Stimulated activated effector memory CD8-positive, alpha-beta T cell treated with anti-CD3 and anti-CD28 coated beads, Interleukin-12 subunit alpha, Interleukin-12 subunit beta, amount 100 ng/mL, for 72 hours (primary cell): ENCODE data around the gene AP1B1.
A peak's percentile ranks its signal among the peaks of the same experiment; 100 is the strongest.

Experiments used
- ATAC-seq: fragments of 150-1000 bp; cut with Tn5 transposase; 2 replicates; pipeline ENCODE4 v1.10.0; 2021
- DNase-seq, 2 donors: peaks; one replicate each; pipeline ENCODE4 v3.0.0; 2021 to 2022; ENCODE audit warnings: low spot score in 2 of 2
- H3K27ac Mint-ChIP-seq: one replicate; pipeline ENCODE4 v1.8.0; 2022; ENCODE audit warnings: mild to moderate bottlenecking, mixed read lengths
- H3K36me3 Mint-ChIP-seq: one replicate; pipeline ENCODE4 v1.8.0; 2022; ENCODE audit warnings: mild to moderate bottlenecking, mixed read lengths
- H3K4me1 Mint-ChIP-seq: one replicate; pipeline ENCODE4 v1.8.0; 2022; ENCODE audit warnings: mixed read lengths
- H3K4me3 Mint-ChIP-seq: one replicate; pipeline ENCODE4 v1.8.0; 2022; ENCODE audit warnings: mild to moderate bottlenecking, mixed read lengths
- H3K9me3 Mint-ChIP-seq: one replicate; pipeline ENCODE4 v1.8.0; 2022; ENCODE audit warnings: mixed read lengths

AP1B1 gene

DNA sequence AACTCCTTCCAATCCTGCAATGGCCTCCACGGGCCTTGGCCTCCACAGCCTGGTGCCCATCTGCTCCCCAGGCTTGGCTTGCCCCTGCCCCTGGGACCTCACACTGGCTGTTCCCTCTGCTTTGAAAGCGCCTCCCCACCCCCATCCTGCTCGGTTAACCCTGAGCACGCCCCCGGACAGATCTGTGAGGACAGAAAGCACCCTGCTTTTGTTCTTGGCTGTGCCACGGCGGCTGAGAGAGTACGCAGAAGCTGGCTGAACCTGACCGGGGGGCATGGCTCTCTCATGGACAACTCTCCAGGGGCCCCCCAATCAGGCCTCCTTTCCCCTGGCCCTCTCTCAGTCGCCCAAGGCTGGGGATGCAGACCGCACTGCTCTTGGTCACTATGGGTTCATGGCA lies 52.7 kb downstream of the AP1B1 start:
- Mint-ChIP-seq H3K4me1 (no peaks in the 10 kb centered on the region), H3K36me3 (peaks cover 63% of the 10 kb centered on the region), H3K4me3 (no peak overlapping the region), H3K9me3 (no peaks in the 10 kb centered on the region), H3K27ac (peak overlapping the region; percentile 84)
- no peak for DNase-seq
- ATAC-seq, result no peak

DNA sequence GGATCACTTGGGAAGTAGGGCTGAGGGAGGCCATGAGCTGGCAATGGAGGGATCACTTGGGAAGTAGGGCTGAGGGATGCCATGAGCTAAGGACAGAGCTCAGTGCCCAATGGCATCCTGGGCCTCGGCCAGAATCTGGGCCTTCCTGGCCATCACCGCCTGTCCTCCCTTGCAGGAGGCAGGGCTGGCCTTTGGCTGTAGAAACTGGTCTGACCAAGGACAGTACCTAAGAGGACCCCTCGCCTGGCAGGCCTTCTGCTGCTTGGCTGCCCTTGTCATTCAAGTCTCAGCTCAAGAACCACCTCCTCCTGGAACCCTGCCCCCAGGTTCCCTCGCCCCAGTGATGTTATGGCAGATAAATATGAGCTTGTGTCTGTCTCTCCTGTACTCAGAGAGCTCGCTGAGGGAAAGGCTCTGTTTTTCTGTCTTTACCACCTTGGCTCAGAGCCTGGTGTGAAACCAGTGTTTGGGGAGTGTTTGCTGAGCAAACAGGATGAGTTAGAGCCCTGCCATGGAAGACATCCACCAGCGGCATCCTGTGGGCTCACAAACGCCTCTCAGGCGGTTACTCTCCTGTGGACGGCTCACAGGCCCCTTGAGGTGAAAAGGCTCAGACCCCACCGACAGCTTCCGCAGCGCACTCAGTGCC lies 53.5 kb downstream of the AP1B1 start:
- Mint-ChIP-seq H3K4me3 (no peak overlapping the region), H3K9me3 (no peaks in the 10 kb centered on the region), H3K27ac (peak overlapping the region; percentile 84), H3K36me3 (peaks cover 55% of the 10 kb centered on the region), H3K4me1 (no peaks in the 10 kb centered on the region)
- DNase-seq, result no peak
- ATAC-seq, result no peak

DNA sequence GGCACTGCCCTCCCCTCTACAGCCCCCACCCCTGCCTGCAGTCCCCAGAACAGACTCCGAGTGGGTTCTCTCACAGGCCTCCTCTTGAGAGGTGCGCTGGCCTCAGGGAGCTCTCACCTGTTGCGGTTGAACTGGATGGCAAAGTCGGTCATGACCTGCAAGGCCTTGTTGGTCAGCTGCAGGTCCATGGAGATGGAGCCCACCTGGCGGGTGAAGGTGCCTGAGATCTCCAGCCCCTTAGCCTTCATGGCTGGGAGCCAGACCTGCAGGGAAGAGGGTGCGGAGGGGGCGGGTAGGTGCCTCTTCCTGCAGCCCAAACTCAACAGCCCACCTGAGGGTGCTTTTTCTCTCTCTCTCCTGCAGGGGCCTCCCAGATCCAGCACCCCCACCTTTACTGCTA lies 54.2 kb downstream of the AP1B1 start:
- H3K4me3 Mint-ChIP-seq, result no peak overlapping the region
- H3K4me1 Mint-ChIP-seq, result no peaks in the 10 kb centered on the region
- no peak for ATAC-seq
- H3K27ac Mint-ChIP-seq, result no peak overlapping the region
- DNase-seq, result no peak
- peaks cover 54% of the 10 kb centered on the region for H3K36me3 Mint-ChIP-seq
- H3K9me3 Mint-ChIP-seq, result no peaks in the 10 kb centered on the region

DNA sequence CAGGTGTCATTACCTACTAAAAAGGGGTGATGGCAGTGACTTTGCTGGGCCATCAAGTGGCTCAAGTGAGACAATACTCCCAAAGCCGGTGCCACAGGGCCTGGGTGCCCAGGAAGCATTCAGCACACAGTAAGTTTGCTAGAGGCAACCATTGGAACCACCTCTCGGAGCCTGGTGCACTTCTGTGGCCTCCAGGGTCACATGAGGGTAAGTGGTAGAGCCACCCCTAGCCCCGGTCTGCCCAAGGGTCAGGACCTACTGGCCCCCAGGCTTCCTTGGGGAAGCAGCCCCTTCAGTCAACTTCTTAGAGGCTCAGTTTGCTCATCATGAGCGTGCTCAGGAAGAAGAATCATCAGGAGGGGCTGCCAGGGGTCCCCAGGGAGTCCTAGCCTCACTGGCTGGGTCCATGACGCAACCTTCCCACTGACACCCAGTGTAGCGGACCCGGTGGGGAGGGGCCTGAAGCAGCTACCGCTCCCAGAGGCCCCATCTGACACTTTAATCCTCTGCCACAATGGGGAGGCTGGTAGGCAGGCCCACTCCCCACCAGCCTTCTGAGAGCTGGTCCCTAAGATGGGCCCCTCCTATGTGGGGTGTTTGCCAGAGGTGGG lies 55.4 kb downstream of the AP1B1 start:
- H3K4me3 Mint-ChIP-seq, result no peak overlapping the region
- no peaks in the 10 kb centered on the region for H3K9me3 Mint-ChIP-seq
- no peaks in the 10 kb centered on the region for H3K4me1 Mint-ChIP-seq
- H3K36me3 Mint-ChIP-seq, result peaks cover 43% of the 10 kb centered on the region
- DNase-seq (no peak), ATAC-seq (no peak)
- H3K27ac Mint-ChIP-seq, result peak overlapping the region; percentile 50

DNA sequence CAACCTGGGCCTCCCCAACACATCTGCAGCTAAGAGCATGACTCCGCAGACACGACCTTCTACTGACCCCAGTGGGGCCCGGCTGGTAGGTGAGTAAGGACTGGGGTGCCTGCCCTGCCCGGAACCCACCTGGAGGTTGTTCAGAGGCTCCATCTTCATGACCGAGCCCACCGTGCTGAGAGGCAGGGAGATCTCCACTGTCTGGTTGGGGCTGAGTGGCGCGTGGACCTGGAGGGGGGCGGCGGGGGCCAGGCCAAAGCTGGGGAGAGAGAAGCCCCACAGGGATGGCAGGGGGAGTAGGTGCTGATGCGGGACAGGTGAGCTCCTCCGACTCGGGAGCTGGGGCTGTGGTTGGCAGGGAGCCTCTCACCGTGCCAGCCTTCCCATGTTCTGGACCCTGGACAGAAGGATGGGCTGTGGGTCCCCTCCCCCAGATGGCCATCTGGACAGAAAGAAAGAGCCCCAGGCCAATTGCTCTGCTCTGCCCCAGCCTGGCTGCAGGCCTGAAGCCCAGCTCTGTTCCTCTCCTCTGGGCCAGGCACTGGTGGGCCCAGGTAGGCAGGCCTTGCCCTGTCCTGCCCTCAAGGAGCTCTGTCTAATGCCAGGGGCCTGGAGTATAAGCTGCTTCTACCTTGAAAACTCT lies 56.6 kb downstream of the AP1B1 start:
- H3K4me1 Mint-ChIP-seq, result no peaks in the 10 kb centered on the region
- no peaks in the 10 kb centered on the region for H3K9me3 Mint-ChIP-seq
- peak overlapping the region; percentile 50 for H3K27ac Mint-ChIP-seq
- ATAC-seq, result no peak
- no peak for DNase-seq
- H3K4me3 Mint-ChIP-seq, result no peak overlapping the region
- H3K36me3 Mint-ChIP-seq, result peaks cover 31% of the 10 kb centered on the region

DNA sequence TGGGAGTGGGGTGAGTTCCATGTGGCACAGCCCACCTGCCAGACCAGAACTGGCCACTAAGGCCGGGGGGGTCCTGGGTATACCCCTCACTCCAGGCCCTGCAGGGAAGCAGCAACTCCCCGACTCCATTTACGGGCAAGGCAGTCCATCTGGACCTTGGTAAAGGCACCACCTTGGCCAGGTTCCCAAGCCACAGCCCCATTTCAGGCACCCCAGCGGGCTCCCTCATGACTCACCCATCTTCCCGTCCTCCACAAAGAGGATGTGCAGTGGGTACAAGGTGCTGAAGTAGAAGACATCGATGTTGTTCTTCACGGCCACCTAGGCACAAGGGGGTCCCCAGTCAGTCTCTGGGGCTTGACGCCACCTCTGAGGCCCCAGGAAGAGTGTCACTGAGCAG lies 57.2 kb downstream of the AP1B1 start:
- ATAC-seq (no peak), DNase-seq (no peak)
- H3K36me3 Mint-ChIP-seq, result peaks cover 25% of the 10 kb centered on the region
- H3K27ac Mint-ChIP-seq, result peak overlapping the region; percentile 50
- H3K4me3 Mint-ChIP-seq, result no peak overlapping the region
- no peaks in the 10 kb centered on the region for H3K9me3 Mint-ChIP-seq
- no peaks in the 10 kb centered on the region for H3K4me1 Mint-ChIP-seq

DNA sequence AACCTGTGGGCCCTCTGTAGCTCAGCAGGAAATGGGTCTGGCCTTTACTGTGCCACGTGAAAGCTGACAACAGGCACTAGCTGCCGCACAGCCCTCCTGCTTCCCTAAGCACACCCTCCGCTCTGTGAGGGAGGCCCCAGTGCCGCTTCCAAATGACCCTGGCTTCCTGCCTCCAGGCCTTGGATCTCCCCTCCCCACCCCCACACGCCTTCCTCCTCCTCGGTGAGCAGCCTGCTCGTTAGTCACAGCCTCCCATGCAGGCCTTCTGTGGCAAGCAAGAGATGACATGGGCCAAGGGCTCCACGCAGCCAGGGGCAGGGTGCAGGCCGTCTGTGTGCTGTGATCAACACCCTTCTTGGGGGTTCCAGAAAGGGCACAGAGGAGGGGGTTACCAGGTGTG lies 57.6 kb downstream of the AP1B1 start:
- no peak for ATAC-seq
- Mint-ChIP-seq H3K27ac (no peak overlapping the region), H3K9me3 (no peaks in the 10 kb centered on the region), H3K4me3 (no peak overlapping the region), H3K36me3 (peaks cover 22% of the 10 kb centered on the region), H3K4me1 (no peaks in the 10 kb centered on the region)
- no peak for DNase-seq

DNA sequence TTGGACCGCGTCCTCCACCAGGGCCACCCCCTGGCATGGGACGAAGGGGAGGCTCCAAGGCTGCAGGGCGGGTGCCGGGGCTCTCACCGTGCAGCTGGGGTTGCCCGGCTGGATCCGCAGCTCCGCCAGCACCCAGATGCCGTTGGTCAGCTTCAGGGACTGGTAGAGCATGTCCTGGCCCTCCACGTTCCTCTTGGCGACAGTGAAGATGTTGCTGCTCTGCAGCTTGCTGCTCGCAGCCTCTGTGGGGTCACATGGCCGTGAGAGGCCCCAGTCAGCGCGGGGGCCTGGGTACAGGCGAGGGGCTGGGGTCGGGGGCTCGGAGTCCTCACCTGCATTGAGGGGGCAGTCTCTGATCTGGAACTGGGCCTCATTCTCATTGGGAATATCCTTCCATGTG lies 58.1 kb downstream of the AP1B1 start:
- H3K4me3 Mint-ChIP-seq, result no peak overlapping the region
- DNase-seq, result no peak
- H3K4me1 Mint-ChIP-seq, result no peaks in the 10 kb centered on the region
- H3K36me3 Mint-ChIP-seq, result peaks cover 22% of the 10 kb centered on the region
- no peak for ATAC-seq
- no peak overlapping the region for H3K27ac Mint-ChIP-seq
- no peaks in the 10 kb centered on the region for H3K9me3 Mint-ChIP-seq

DNA sequence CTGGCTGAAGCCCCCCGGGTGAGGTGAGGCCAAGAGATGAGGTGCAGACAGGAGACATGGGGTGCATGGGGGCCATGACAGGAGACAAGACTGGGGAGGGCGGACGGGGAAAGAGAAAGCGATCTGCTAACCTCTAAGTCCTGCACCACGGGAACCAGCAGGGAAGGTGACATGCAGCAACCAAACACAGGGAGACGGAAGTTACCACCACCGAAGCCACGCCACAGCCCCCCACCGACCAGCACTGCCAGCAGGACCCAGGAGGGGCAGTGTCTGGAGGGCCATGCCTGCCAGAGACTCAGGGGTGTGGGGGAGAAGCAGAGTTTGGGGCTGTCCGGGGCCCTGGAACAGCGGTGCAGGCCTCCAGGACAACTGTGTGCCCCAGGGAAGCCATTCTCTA lies 58.8 kb downstream of the AP1B1 start:
- Mint-ChIP-seq H3K9me3 (no peaks in the 10 kb centered on the region), H3K27ac (peak overlapping the region; percentile 77), H3K4me3 (no peak overlapping the region), H3K4me1 (no peaks in the 10 kb centered on the region), H3K36me3 (peaks cover 22% of the 10 kb centered on the region)
- ATAC-seq (no peak), DNase-seq (no peak)

DNA sequence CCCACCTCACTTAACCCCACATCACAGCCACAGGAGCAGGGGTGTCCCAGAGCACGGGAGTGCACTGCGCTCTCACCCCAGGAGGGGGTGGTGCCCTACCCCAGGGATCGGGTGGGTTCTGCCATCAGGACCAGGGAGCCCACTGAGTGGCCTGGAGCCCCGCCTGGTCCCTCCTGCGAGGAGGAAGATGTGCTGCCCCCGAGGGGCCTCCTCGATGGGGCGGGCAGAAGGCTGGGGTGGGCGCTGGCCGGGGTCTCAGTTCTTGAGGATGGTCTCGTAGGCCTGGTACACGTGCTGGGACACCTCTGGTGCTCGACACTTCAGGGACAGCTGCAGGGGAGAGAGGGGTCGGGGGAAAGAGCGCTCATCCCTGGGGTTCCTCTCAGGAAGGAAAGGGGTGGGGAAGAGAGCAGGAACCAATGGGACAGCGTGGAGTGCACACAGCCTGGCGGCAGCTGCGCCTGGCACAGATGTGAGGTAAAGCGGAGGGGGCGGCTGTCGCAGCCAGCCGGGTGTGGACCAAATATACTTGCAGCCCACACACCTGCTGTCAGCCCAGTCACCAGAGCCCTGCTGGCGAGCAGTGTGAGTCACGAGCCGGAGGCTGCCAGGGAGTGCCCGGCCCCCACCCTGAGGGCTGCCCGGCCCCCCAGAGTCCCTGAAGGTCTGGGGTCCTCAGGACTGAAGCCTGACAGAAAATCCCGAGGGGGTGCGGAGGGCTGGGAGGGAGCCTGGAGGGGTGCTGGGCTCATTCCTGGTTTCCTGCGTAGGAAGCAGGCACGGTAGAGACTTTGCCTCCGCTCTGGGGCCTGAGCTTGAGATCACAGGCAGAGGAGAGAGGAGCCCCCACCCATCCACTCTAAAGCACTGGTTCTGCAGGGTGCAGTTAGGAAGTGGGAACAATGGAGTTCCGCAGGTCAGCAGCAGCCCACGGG lies 59.5 kb downstream of the AP1B1 start:
- Mint-ChIP-seq H3K36me3 (peaks cover 26% of the 10 kb centered on the region), H3K4me1 (no peaks in the 10 kb centered on the region), H3K27ac (peak overlapping the region; percentile 77), H3K4me3 (no peak overlapping the region), H3K9me3 (no peaks in the 10 kb centered on the region)
- ATAC-seq (no peak), DNase-seq (no peak)

DNA sequence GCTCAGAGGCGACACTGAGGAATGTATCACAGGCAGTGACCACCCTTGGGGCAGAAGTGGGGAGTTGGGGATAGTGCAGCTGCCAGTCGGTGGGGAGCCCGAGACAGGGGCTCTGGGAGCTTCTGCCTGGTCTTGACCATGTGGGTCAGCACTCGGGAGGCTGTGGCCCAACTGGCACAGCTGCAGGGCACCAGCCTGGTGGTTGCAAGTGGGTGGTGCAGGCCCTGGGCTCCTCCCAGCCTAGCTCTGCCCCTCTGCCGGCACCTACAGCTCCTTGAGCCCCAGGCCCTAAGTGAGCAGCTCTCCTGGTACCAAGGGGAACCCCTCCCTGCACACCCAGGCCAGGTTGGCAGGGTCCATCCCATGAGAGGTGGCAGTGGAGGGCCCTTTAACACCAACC lies 60.3 kb downstream of the AP1B1 start:
- Mint-ChIP-seq H3K4me3 (no peak overlapping the region), H3K9me3 (no peaks in the 10 kb centered on the region), H3K36me3 (peaks cover 19% of the 10 kb centered on the region), H3K27ac (no peak overlapping the region), H3K4me1 (no peaks in the 10 kb centered on the region)
- DNase-seq (no peak), ATAC-seq (no peak)

DNA sequence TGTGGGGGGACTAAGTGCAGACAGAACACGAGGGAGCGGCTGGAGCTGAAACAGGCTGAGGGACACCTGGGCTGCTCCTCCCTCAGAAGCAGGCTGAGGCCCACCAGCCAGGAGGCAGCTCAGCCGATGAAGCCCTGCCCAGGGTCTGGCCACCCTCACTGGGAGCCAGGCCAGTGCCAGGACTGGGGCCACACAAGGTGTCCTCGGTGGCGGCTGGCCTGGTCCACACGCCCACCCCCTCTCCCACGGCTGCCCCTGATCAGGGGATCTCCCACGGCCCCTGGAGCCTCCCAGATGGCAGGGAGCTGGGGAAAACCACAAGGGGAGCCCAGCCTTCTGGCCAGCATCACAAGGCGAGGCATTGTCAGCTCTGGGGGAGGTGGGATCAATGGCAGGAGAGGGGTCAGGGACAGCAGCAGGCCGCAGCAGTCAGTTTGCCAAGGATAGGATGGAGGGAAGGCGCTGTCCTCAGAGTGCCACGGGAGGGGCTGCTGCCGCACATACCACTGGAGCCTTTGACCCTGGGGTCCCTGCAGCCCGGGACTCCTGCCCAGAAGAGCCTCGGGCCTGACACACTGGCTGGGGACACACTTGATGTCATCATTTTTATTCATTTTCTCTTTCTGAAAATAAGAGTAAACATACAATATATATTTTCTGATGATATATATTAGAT lies 61.1 kb downstream of the AP1B1 start:
- Mint-ChIP-seq H3K9me3 (no peaks in the 10 kb centered on the region), H3K27ac (no peak overlapping the region), H3K4me1 (no peaks in the 10 kb centered on the region), H3K36me3 (peaks cover 13% of the 10 kb centered on the region), H3K4me3 (no peak overlapping the region)
- ATAC-seq (peak; percentile 5), DNase-seq (no peak)

DNA sequence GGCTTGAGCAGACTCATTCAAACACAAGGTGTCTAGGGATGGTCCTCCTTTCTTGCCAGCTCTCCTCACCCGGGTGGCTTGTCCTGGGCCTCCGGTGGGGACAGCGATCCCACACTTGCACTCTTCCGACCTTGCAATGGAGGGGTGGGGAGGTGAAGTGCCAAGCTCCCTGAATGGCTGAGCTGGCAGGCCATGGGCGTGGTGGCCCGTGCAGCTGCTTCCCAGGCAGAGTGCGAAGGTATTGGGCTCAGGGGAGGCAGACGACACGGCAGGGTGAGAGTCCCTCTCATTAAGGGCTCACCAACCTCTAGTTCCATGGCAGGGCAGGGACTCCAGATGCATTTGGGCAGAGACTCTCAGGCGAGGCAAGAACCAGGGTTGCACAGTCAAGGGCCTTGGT lies 61.9 kb downstream of the AP1B1 start:
- Mint-ChIP-seq H3K4me1 (no peaks in the 10 kb centered on the region), H3K9me3 (no peaks in the 10 kb centered on the region), H3K36me3 (peaks cover 10% of the 10 kb centered on the region), H3K27ac (no peak overlapping the region), H3K4me3 (no peak overlapping the region)
- ATAC-seq, result no peak
- no peak for DNase-seq

DNA sequence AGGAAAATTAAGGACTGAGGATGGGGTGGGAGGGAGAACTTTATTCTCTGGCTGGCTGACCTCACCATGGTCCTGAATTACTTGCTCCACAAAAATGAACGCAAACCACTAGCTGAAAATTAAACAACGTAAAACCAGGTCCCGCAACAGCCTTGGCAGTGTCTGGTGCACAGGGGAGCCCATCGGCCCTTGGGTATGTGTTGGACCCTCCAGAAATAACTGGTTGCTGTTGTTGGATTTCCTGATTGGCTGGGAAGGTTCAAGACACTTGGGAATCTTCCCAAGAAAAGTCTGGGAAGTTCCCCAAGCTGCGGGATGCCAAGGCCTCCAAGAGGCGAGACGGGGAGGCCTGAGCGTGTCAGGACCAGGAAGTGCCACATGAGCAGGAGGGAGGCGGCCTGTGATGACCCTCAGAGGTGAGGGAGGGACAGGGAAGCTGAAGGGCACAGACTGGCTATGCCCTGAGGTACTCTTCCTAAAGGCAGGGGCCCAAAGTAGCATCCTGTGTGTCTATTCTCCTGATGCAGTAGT lies 62.5 kb downstream of the AP1B1 start:
- H3K4me3 Mint-ChIP-seq, result no peak overlapping the region
- H3K4me1 Mint-ChIP-seq, result no peaks in the 10 kb centered on the region
- DNase-seq (no peak), ATAC-seq (no peak)
- H3K36me3 Mint-ChIP-seq, result peaks cover 10% of the 10 kb centered on the region
- H3K9me3 Mint-ChIP-seq, result no peaks in the 10 kb centered on the region
- H3K27ac Mint-ChIP-seq, result no peak overlapping the region

DNA sequence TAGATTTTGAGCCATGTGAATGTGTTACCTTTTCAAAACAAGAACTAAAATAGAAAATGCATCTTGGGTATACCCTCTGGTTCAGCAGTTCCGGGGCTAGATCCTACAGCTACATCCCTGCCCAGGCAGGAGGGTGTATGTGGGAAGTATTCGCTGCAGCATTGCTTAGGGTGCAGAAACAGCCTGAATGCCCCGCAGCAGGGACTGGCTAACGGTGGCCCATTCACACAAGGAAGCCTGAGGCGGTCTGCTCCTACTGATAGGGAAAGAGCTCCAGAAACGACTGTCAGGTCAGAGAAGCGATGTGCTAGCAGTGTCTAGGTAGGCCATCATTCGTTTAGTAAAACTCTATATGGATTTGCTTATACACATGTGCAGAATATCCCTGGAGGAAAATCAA lies 63.0 kb downstream of the AP1B1 start:
- Mint-ChIP-seq H3K36me3 (peaks cover 10% of the 10 kb centered on the region), H3K4me3 (no peak overlapping the region), H3K4me1 (no peaks in the 10 kb centered on the region), H3K9me3 (no peaks in the 10 kb centered on the region), H3K27ac (no peak overlapping the region)
- DNase-seq (no peak), ATAC-seq (no peak)
